PFSK-1 (cell line): ENCODE data around the gene IFI27.

Source experiments
- FOXP2 ChIP-seq: optimal IDR thresholded peaks from 2 replicates; pipeline ENCODE3; 2011; ENCODE audit warnings: borderline replicate concordance, control low read depth, inconsistent platforms; ENCODE audit not compliant: insufficient read depth; ENCODE audit errors: extremely low read length, extremely low read depth
- POLR2AphosphoS5 ChIP-seq: IDR thresholded peaks from 2 replicates; pipeline ENCODE4 v1.6.1; 2012; ENCODE audit warnings: low read depth, mild to moderate bottlenecking, control low read depth, low read length, moderate library complexity
- REST ChIP-seq, 2 experiments: IDR thresholded peaks; 2 replicates each; pipeline versions ENCODE4 v1.6.1 to v1.8.0; 2011 to 2012; ENCODE audit warnings: low read depth in 2 of 2, low read length in 2 of 2, control low read depth in 1 of 2, inconsistent platforms in 1 of 2, mild to moderate bottlenecking in 1 of 2, moderate library complexity in 1 of 2; ENCODE audit not compliant: insufficient read depth in 1 of 2
- SIN3A ChIP-seq: IDR thresholded peaks from 2 replicates; pipeline ENCODE4 v1.6.1; 2012; ENCODE audit warnings: mild to moderate bottlenecking, low read length, moderate library complexity, borderline replicate concordance; ENCODE audit not compliant: insufficient read depth
- TAF1 ChIP-seq: IDR thresholded peaks from 2 replicates; pipeline ENCODE4 v1.6.1; 2012; ENCODE audit warnings: low read length, control low read depth, borderline replicate concordance; ENCODE audit not compliant: insufficient read depth

The IFI27 gene

DNA sequence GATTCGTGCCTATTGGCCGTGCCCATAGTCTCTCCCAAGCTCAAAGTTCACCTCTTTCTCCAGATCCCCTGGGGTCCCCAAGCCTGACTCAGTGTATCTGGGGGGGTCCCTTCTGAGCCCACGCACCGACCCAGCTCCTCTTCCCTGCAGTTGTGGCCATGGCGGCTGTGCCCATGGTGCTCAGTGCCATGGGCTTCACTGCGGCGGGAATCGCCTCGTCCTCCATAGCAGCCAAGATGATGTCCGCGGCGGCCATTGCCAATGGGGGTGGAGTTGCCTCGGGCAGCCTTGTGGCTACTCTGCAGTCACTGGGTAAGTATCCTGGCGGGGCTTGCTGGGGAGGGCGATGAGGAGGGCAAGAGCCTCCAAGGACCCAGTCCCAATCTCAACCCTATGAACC, 5.1 kb downstream of the IFI27 start:
- TF ChIP-seq POLR2AphosphoS5 (no peak), FOXP2 (no peak), REST (IDR thresholded peaks at IDR 0.05; ENCODE audit: insufficient read depth in 1 of 2, low read depth in 2 of 2, low read length in 2 of 2) (no peak)

- TF ChIP-seq POLR2AphosphoS5 (no peak), REST (IDR thresholded peaks at IDR 0.05; ENCODE audit: insufficient read depth in 1 of 2, low read depth in 2 of 2, low read length in 2 of 2) (no peak), FOXP2 (no peak)
These were observed 6.2 kb downstream of the IFI27 start for GRCh38 chr14:94116701-94117100.

DNA sequence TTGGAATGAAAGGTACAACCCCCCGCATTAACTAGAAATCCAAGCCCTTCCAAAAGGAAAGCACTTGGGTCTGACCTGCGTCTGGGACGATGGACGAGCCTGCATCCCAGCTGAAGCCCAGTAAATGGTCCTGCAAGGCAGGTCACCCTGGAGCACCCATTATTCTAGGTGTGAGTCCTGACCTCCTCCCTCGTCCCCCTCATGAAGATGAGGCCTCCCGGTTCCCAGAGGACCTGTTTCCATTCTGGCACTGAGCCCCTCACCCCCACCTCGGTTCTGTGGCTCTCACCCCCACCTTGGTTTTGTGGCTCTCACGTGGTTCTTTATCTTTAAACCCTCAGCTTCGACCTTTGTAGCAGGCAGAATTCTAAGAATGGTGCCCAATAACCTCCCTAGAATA, 7.3 kb downstream of the IFI27 start:
- TF ChIP-seq FOXP2 = no peak
- no peak for TF ChIP-seq SIN3A
- TF ChIP-seq TAF1 = no peak
- no peak for TF ChIP-seq POLR2AphosphoS5
- TF ChIP-seq REST (IDR thresholded peaks at IDR 0.05; ENCODE audit: insufficient read depth in 1 of 2, low read depth in 2 of 2, low read length in 2 of 2) = no peak

DNA sequence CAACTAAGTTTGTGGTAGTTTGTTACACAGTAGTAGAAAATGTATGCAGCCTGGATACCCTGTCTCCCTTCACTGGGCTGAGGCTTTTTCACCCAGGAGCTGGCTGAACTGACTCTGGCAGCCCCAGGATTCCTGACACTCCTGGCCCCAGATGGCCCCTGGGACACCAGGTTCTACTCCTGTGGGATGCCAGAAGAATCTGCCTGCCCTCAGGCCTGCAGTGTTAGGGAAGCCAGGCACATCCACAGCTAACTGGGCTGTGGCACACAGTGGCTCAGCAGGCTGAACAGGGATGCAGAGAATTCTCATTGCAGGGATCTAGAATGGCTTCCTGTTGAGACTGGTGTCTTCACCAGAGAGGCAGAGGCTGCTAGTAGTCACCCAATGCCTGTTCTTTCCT, 8.5 kb downstream of the IFI27 start:
- TF ChIP-seq SIN3A (no peak), FOXP2 (no peak), TAF1 (no peak), REST (IDR thresholded peaks at IDR 0.05; ENCODE audit: insufficient read depth in 1 of 2, low read depth in 2 of 2, low read length in 2 of 2) (no peak), POLR2AphosphoS5 (no peak)

DNA sequence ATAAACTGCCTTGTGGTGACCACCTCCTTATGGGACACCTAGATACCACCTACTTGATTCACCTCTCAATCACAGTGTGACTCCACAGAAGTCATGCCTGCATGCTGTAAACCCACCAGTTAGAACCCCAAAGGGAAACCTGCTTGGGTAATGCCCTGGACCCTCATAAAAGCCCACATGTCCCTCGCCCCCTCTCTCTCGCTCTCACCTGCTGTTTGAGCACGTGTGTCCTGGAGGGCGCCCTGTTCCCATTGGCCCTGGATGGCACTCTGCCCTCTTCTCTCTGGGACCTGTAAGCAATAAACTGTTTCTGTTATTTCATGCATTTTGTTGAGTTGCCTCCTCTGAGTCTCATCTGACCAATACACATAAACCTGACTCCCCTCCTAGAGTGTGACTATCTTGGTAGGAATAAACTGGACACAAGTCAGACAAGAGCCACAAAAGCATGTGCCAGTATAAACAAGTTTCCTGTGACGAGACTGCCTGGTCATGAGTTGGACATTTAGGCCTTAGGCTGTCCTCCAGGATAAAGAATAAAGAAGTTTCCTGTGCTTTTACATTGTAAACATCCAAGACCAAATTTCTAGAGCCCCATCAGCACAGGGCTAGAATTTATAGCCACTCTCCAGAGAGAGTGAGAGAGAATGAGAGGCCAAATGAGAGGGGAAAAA, 10.3 kb downstream of the IFI27 start:
- TF ChIP-seq REST (IDR thresholded peaks at IDR 0.05; ENCODE audit: insufficient read depth in 1 of 2, low read depth in 2 of 2, low read length in 2 of 2) (no peak), POLR2AphosphoS5 (no peak), TAF1 (no peak), SIN3A (no peak), FOXP2 (no peak)
